VCaP (cell line): ENCODE results near the gene ADAMTSL2.

Source experiments
- H3K27ac ChIP-seq: fragments of 450-650 bp; 2 replicates; pipeline ENCODE4 v1.5.1; 2017
- TF ChIP-seq, protein P1 (sequence below): fragments of 450-650 bp; conservative IDR thresholded peaks from 2 replicates; pipeline ENCODE4 v1.5.1; 2017; ENCODE audit warnings: mild to moderate bottlenecking, moderate library complexity

ADAMTSL2 gene

DNA sequence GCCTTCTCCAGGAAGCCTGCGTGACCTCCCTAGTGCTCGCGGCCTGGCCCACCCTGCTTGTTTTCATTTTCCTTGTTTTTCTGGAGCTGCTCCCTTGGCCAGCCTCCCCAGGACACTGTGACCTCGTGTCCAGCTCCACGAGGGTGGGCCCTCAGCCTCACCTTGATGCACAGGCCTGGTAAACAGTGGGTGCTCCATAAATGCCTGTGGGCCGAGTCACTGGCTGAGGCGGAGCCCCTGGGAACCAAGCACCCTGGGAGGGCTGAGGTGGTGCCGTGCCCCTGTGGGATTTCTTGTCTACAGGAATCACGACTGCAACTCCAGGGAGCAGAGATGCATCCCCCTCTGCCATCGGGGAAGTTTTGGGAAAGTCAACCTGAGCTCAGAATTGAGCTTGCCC is 57.5 kb downstream of the ADAMTSL2 start:
- TF ChIP-seq, protein P1, sequence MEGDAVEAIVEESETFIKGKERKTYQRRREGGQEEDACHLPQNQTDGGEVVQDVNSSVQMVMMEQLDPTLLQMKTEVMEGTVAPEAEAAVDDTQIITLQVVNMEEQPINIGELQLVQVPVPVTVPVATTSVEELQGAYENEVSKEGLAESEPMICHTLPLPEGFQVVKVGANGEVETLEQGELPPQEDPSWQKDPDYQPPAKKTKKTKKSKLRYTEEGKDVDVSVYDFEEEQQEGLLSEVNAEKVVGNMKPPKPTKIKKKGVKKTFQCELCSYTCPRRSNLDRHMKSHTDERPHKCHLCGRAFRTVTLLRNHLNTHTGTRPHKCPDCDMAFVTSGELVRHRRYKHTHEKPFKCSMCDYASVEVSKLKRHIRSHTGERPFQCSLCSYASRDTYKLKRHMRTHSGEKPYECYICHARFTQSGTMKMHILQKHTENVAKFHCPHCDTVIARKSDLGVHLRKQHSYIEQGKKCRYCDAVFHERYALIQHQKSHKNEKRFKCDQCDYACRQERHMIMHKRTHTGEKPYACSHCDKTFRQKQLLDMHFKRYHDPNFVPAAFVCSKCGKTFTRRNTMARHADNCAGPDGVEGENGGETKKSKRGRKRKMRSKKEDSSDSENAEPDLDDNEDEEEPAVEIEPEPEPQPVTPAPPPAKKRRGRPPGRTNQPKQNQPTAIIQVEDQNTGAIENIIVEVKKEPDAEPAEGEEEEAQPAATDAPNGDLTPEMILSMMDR: no peak
- no peak overlapping the region for H3K27ac ChIP-seq

DNA sequence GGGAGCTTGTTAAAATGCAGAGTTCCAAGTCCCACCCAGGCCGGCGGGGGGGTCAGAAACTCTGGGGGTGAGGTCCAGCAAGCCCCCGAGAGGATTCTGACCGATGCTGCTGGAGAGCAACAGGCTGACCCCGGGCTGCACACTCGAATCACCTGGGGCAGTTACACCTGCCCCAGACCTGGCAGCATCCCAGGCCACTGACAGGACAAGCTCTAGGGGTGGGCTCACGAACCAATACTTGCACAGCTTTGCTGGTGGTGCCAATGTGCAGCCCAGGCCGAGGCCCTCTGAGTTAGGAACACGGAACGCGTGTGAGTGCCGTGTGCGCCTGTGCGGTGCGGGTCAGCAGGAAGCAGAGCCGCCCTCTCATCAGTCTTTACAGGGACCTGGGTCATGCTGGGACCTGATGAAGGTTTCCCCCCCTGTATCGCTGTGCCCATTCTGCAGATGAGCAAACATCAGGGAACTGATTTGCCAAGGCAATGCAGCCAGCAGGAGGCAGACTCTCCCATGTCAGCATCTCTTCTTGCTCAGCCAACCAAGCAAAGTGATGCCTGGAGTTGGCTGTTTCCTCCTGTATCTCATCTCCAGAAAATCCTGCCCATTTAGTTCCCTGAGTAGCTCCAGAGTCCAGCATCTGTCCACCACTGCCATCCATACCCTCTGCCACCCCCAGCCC is 58.4 kb downstream of the ADAMTSL2 start:
- H3K27ac ChIP-seq: no peak overlapping the region
- TF ChIP-seq, protein P1: peak; percentile 39; the same call in 1 of the 2 replicates

DNA sequence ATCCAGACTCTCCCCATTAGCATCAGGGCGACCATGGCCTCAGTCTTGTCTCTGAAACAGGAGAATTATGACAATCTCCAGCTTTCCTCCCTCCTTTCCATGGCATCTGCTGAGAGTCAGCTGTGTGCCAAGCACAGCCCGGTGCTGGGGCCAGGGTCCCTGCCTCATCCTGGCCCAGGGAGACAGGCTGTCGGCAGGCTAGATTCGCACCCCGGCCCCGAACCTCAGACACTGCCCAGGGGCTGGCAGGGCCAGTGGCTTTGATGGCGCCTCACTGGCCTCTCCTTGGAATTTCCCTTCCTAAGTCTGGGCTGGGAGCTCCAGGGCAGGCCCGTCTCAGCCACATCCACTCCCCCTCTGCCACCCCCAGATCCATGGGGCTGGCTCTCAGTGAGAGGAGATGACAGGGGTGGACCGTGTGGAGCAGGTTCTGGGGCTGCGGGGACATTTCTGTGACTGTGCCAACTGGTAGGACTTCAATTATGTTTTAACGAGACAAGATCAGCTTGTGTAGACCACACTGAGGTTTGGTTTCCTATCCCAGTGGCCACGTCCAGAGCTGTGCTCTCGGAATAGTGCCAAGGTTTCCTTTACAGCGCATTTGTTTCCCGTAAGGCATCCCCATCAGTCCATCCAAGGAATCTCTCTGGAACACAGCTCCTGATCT is 59.2 kb downstream of the ADAMTSL2 start:
- no peak overlapping the region for H3K27ac ChIP-seq
- TF ChIP-seq, protein P1: no peak

GRCh38 chr9:133594310-133594709 is 59.8 kb downstream of the ADAMTSL2 start:
- TF ChIP-seq, protein P1: no peak

DNA sequence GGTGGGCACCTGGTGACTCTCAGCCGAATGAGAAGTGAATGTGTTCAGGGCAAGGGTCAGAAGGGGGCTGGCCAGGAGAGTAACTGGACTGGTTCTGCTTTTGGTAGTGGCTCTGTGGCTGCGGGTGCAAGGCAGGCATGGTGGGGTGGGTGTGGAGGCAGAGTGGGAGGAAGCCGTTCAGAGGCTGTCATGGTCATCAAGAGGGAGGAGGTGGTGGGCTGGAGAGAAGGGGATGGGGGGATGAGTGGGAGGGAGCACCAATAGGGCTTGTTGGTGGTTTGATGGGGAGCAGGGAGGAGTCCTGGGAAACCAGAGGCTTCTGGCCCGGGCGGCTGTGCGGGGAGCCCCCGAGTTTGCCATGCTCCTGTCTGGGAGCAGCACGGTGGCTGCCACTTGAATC is 61.4 kb downstream of the ADAMTSL2 start:
- TF ChIP-seq, protein P1: no peak
- no peak overlapping the region for H3K27ac ChIP-seq

More at GRCh38 chr9:133594310-133594709, 59.8 kb downstream of the ADAMTSL2 start:
- no peak overlapping the region for H3K27ac ChIP-seq

GRCh38 chr9:133597316-133597957 is 62.9 kb downstream of the ADAMTSL2 start:
- TF ChIP-seq, protein P1: no peak
- H3K27ac ChIP-seq: no peak overlapping the region

- no peak overlapping the region for H3K27ac ChIP-seq
- TF ChIP-seq, protein P1: no peak
Observed at GRCh38 chr9:133598978-133599377, 64.5 kb downstream of the ADAMTSL2 start.
